ENCODE measurements around the gene RNF20.

DNA sequence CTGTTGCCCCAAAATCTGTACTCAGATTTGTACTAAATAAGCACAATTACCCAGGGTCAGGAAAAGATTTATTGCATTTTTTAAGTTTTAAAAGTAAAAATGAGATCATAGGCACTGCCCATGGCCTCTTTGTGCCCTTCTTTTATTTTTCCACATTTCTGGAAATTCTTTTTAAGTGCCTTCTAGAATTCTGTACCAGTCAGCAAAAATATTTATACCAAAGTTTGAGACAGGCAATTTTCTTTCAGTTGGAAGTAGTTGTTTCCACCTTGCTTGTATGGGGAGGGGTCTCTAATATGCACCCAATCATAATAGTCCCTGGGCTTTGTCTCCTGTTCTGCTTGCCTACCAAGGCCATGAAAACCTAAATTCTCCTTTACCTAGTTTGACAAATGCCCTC, 5.6 kb upstream of the RNF20 start:
- TF ChIP-seq CTCF (IDR thresholded peaks at IDR 0.05) = no peak
- TF ChIP-seq EZH2 (IDR thresholded peaks at IDR 0.05; ENCODE audit: borderline replicate concordance, insufficient read depth, low read depth, low read length, poor library complexity, severe bottlenecking) = no peak
